ENCODE results near the gene FAM174C. TPM values are rescaled to one million over a fixed set of nuclear protein-coding genes. Genes with fewer than 3 reads are reported as not detected.

Gene FAM174C
- total RNA-seq, 2 experiments from 2014 or later = 77.0 to 88.0 TPM

GRCh38 chr19:1274852-1275259, 474 bp upstream of the FAM174C start:
- DNase-seq (no peak), ATAC-seq (no peak)
- Mint-ChIP-seq H3K9me3 (no peaks in the 10 kb centered on the region), H3K4me3 (peak overlapping the region; percentile 74), H3K27me3 (no peaks in the 10 kb centered on the region), H3K36me3 (ENCODE audit: low read depth) (peaks cover 69% of the 10 kb centered on the region), H3K27ac (peak overlapping the region; percentile 82), H3K4me1 (ENCODE audit: low read depth) (peaks cover 52% of the 10 kb centered on the region)
- intact Hi-C loops (cut with micrococcal nuclease) = loop anchor here (10.0 kb wide), 1 partner anchor 90 kb away; no protein-coding TSS in a partner anchor
- ChIA-PET CTCF (interaction anchor here (0.9 to 5.6 kb wide), 3 partner anchors 8 to 98 kb away, joined by 3 to 65 read pairs (median 8); no protein-coding TSS in a partner anchor), POLR2A (interaction anchor here (1.0 to 1.2 kb wide), 4 partner anchors 13 to 72 kb away, joined by 3 to 8 read pairs (median 4); no protein-coding TSS in a partner anchor)
- TF ChIP-seq, protein P1, sequence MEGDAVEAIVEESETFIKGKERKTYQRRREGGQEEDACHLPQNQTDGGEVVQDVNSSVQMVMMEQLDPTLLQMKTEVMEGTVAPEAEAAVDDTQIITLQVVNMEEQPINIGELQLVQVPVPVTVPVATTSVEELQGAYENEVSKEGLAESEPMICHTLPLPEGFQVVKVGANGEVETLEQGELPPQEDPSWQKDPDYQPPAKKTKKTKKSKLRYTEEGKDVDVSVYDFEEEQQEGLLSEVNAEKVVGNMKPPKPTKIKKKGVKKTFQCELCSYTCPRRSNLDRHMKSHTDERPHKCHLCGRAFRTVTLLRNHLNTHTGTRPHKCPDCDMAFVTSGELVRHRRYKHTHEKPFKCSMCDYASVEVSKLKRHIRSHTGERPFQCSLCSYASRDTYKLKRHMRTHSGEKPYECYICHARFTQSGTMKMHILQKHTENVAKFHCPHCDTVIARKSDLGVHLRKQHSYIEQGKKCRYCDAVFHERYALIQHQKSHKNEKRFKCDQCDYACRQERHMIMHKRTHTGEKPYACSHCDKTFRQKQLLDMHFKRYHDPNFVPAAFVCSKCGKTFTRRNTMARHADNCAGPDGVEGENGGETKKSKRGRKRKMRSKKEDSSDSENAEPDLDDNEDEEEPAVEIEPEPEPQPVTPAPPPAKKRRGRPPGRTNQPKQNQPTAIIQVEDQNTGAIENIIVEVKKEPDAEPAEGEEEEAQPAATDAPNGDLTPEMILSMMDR (IDR thresholded peaks at IDR 0.05) = no peak

- Mint-ChIP-seq H3K4me1 (ENCODE audit: low read depth) (peaks cover 44% of the 10 kb centered on the region), H3K4me3 (peak overlapping the region; percentile 88), H3K27ac (peak overlapping the region; percentile 98), H3K27me3 (no peaks in the 10 kb centered on the region), H3K36me3 (ENCODE audit: low read depth) (peaks cover 63% of the 10 kb centered on the region), H3K9me3 (no peaks in the 10 kb centered on the region)
- intact Hi-C loops (cut with micrococcal nuclease) = loop anchor here (10.0 kb wide), 1 partner anchor 89 kb away; no protein-coding TSS in a partner anchor
- ChIA-PET CTCF (interaction anchor here (5.6 kb wide), 1 partner anchor 32 kb away, joined by 65 read pairs; no protein-coding TSS in a partner anchor), POLR2A (interaction anchor here (1.0 to 1.2 kb wide), 2 partner anchors 9 to 73 kb away, joined by 3 to 4 read pairs; no protein-coding TSS in a partner anchor)
- no peak for ATAC-seq
- TF ChIP-seq, protein P1 (IDR thresholded peaks at IDR 0.05) = no peak
- no peak for DNase-seq
Observed at GRCh38 chr19:1275976-1276627, 772 bp downstream of the FAM174C start.

- POLR2A ChIA-PET = interaction anchor here (1.2 kb wide), 1 partner anchor 33 kb away, joined by 5 read pairs; no protein-coding TSS in a partner anchor
- Mint-ChIP-seq H3K27me3 (no peaks in the 10 kb centered on the region), H3K36me3 (ENCODE audit: low read depth) (peaks cover 58% of the 10 kb centered on the region), H3K9me3 (no peaks in the 10 kb centered on the region), H3K4me1 (ENCODE audit: low read depth) (peaks cover 39% of the 10 kb centered on the region), H3K4me3 (peak overlapping the region; percentile 88), H3K27ac (peak overlapping the region; percentile 98)
- ATAC-seq (no peak), DNase-seq (peak; percentile 63)
- CTCF ChIA-PET = interaction anchor here (1.2 to 5.6 kb wide), 2 partner anchors 32 to 87 kb away, joined by 3 to 65 read pairs; no protein-coding TSS in a partner anchor
- intact Hi-C loops (cut with micrococcal nuclease) = loop anchor here (10.0 kb wide), 1 partner anchor 88 kb away; no protein-coding TSS in a partner anchor
- TF ChIP-seq, protein P1 (IDR thresholded peaks at IDR 0.05) = no peak
Observed at GRCh38 chr19:1276628-1277022, 1.3 kb downstream of the FAM174C start.

GRCh38 chr19:1277061-1277460, 1.7 kb downstream of the FAM174C start:
- CTCF ChIA-PET = interaction anchor here (1.2 to 4.3 kb wide), 2 partner anchors 32 to 87 kb away, joined by 3 to 26 read pairs; no protein-coding TSS in a partner anchor
- TF ChIP-seq, protein P1 (IDR thresholded peaks at IDR 0.05) = no peak
- POLR2A ChIA-PET = interaction anchor here (1.2 kb wide), 1 partner anchor 33 kb away, joined by 5 read pairs; no protein-coding TSS in a partner anchor
- intact Hi-C loops (cut with micrococcal nuclease) = loop anchor here (10.0 kb wide), 1 partner anchor 88 kb away; no protein-coding TSS in a partner anchor
- no peaks in the 10 kb centered on the region for H3K9me3 Mint-ChIP-seq
- H3K36me3 Mint-ChIP-seq (ENCODE audit: low read depth) = peaks cover 54% of the 10 kb centered on the region
- H3K4me3 Mint-ChIP-seq = peak overlapping the region; percentile 88
- ATAC-seq = no peak
- H3K27ac Mint-ChIP-seq = peak overlapping the region; percentile 98
- no peak for DNase-seq
- peaks cover 34% of the 10 kb centered on the region for H3K4me1 Mint-ChIP-seq (ENCODE audit: low read depth)
- H3K27me3 Mint-ChIP-seq = no peaks in the 10 kb centered on the region

Data from activated CD8-positive, alpha-beta T cell treated with anti-CD3 and anti-CD28 coated beads for 36 hours (primary cell).